Activated naive CD4-positive, alpha-beta T cell treated with anti-CD3 and anti-CD28 coated beads for 36 hours (primary cell): ENCODE data around the gene PTPRH. TPM values are rescaled to one million over a fixed set of nuclear protein-coding genes. Genes with fewer than 3 reads are reported as not detected.
A peak's percentile ranks its signal among the peaks of the same experiment; 100 is the strongest.
"Not testable (repeated sequence)": the region's sequence is repeated elsewhere in the genome, so short reads cannot be mapped to it uniquely, and the experiment has no call there.

Experiments
- CTCF ChIA-PET: fragments of 350-600 bp; sonication (Branson Sonifier 250); formaldehyde crosslinking; loops from one replicate; lab custom pipeline; 2021; ENCODE audit warnings: antibody characterized with exemption; lab: Charles Lee
- DNase-seq: peaks from one replicate; pipeline ENCODE4 v3.0.0-alpha.2; 2020
- H3K27ac Mint-ChIP-seq: one replicate; pipeline ENCODE4 v1.8.0; 2021; ENCODE audit warnings: mild to moderate bottlenecking, mixed read lengths
- H3K27me3 Mint-ChIP-seq: one replicate; pipeline ENCODE4 v1.8.0; 2021; ENCODE audit warnings: low read depth, mixed read lengths
- H3K36me3 Mint-ChIP-seq: one replicate; pipeline ENCODE4 v1.8.0; 2021; ENCODE audit warnings: low read depth, mixed read lengths
- H3K4me1 Mint-ChIP-seq: one replicate; pipeline ENCODE4 v1.8.0; 2021; ENCODE audit warnings: low read depth, mixed read lengths
- H3K4me3 Mint-ChIP-seq: one replicate; pipeline ENCODE4 v1.8.0; 2021; ENCODE audit warnings: mild to moderate bottlenecking, moderate library complexity, mixed read lengths
- H3K9me3 Mint-ChIP-seq: one replicate; pipeline ENCODE4 v1.8.0; 2021; ENCODE audit warnings: mixed read lengths
- intact Hi-C: fragments of 100-400 bp; cut with micrococcal nuclease; formaldehyde crosslinking; loops from one replicate; pipeline ENCODE4 v1.15.1; 2023
- total RNA-seq, 2 experiments: library from RNA; stranded (reverse); gene quantifications; one replicate each; pipeline ENCODE4 v1.2.3, GENCODE V29; 2021

Gene PTPRH
- total RNA-seq, 2 experiments from 2014 or later = not detected

DNA sequence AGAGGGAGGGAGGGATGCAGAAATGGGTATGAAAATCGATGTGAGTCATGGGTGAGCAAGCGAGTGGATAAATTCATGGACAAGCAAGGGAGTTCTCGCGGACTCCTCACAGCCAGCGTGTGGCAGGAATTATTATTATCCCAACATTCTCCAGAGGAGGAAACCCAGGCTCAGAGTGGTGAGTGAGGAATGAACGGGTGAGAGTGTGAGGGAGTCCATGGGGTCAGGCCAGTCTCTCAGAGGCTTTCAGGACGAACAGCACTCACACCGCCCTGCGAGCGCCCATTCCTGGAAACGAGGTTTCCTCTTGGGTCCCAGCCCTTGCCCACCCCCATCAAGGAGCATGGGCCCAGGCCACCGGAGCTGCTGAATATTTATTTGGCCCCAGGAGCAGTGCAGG is 36.6 kb downstream of the PTPRH start:
- DNase-seq = no peak
- intact Hi-C loops = no loop called here
- H3K4me3 Mint-ChIP-seq = no peak overlapping the region
- no peak overlapping the region for H3K27ac Mint-ChIP-seq
- CTCF ChIA-PET = no interaction called here
- H3K4me1 Mint-ChIP-seq = peaks cover 10% of the 10 kb centered on the region
- no peaks in the 10 kb centered on the region for H3K36me3 Mint-ChIP-seq
- peaks cover 68% of the 10 kb centered on the region for H3K27me3 Mint-ChIP-seq
- H3K9me3 Mint-ChIP-seq = no peaks in the 10 kb centered on the region

DNA sequence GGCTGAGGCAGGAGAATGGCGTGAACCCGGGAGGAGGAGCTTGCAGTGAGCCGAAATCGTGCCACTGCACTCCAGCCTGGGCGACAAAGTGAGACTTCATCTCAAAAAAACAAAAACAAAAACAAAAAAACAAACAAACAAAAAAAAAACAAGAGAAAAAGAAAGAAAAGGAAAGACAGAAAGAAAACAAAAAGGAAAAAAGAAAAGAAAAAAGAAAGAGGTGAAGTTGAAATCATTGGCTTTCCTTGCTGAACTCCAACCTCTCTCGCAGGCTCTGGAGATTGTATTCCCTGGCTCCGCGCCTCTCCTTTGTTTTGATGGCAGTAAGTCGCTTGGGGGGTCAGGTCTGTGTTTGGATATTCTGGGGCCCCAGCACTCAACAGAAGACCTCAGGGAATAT is 37.0 kb downstream of the PTPRH start:
- H3K4me3 Mint-ChIP-seq, H3K36me3 Mint-ChIP-seq, H3K9me3 Mint-ChIP-seq, CTCF ChIA-PET, intact Hi-C loops, H3K27ac Mint-ChIP-seq, DNase-seq: not testable (repeated sequence)
- H3K4me1 Mint-ChIP-seq = peaks cover 10% of the 10 kb centered on the region
- peaks cover 70% of the 10 kb centered on the region for H3K27me3 Mint-ChIP-seq

DNA sequence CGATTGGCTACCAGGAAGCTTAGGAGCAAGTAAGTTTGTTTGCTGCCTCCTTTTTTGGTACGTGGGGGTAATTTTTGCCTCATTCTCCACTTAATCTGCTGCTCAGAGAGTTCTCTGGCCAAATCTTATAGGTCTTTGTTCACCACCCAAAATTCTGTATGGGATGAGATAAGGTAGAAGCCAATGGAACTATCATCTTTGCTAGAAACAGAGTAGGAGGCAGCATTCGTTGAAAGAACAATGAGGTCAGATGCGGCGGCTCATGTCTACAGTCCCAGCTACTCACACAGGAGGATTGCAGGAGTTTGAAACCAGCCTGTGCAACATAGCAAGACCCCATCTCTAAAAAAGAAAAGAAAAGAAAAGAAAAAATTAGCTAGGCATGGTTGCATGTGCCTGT is 37.9 kb downstream of the PTPRH start:
- CTCF ChIA-PET = no interaction called here
- H3K36me3 Mint-ChIP-seq = no peaks in the 10 kb centered on the region
- H3K27ac Mint-ChIP-seq = no peak overlapping the region
- H3K9me3 Mint-ChIP-seq = no peaks in the 10 kb centered on the region
- peaks cover 70% of the 10 kb centered on the region for H3K27me3 Mint-ChIP-seq
- no peak overlapping the region for H3K4me3 Mint-ChIP-seq
- intact Hi-C loops = no loop called here
- H3K4me1 Mint-ChIP-seq = peaks cover 18% of the 10 kb centered on the region
- no peak for DNase-seq

DNA sequence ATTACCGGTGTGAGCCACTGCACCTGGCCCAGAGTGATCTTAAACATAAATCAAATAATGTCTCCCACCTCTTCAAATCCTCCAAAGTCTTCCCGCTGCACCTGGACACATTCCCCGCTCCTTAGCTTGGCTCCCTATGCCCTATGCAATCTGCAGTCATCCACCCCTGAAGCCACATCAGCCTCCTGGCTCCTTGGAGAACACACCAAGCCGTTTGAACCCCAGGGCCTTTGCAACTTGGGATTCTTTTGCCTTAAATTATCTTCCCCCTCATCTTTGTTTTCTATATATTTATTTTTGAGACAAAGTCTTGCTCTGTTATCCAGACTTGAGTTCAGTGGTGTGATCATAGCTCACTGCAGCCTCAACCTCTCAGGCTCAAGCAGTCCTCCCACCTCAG is 40.2 kb downstream of the PTPRH start:
- H3K36me3 Mint-ChIP-seq = no peaks in the 10 kb centered on the region
- CTCF ChIA-PET = no interaction called here

DNA sequence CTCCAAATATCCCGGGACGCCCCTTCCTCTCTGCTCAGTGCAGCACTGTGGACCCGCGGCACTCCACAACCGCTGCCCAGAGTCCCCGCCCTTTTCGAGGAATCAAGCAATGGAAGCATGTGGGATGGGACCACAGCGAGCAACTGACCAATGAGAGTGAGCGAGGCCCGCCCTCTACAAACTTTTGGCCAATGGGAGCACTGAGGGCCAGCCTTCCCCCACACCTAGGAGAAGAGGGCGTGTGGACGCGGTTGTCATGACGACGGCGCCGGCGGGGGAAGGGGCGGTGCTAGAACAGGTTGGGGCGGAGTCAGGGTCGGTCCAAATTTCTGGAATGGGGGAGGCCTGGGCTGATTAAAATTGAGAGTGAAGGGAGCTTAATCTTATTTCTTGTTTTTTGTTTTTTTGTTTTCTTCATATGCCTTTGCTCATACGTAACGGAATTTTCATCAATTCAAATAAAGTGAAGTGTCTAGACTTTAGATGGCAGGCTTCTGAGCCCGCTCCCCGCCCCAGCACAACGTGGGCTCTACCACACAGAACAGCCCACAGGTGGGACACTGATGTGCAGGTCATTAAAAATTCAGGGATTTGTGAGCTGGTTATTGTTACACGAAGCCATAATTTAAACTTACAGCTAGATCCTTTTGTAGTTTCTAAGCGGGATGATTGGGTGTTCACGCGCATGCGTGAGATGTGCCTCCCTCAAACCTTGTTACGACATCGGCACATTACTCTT is 42.6 kb downstream of the PTPRH start, which contains the start of gene DNAAF3:
Gene DNAAF3 (minus strand): TSS at position 84 of the 739 bp plus-strand sequence. CDS start 200 bp downstream, outside the sequence.
- H3K4me3 Mint-ChIP-seq = peak within 1 kb of the TSS; percentile 64
- intact Hi-C loops = loop anchor here (10.0 kb wide), 1 partner anchor 82 kb away; no protein-coding TSS in a partner anchor
- H3K27me3 Mint-ChIP-seq = peaks cover 59% of the 10 kb centered on the region
- DNase-seq = peak; percentile 83
- CTCF ChIA-PET = interaction anchor here (0.8 to 1.6 kb wide), 2 partner anchors 9 to 25 kb away, joined by 3 to 10 read pairs; no protein-coding TSS in a partner anchor
- peaks cover 11% of the 10 kb centered on the region for H3K4me1 Mint-ChIP-seq
- no peaks in the 10 kb centered on the region for H3K9me3 Mint-ChIP-seq
- no peak within 1 kb of the TSS for H3K27ac Mint-ChIP-seq
- H3K36me3 Mint-ChIP-seq = no peaks in the 10 kb centered on the region

More for the DNA sequence above, 40.2 kb downstream of the PTPRH start:
- no peaks in the 10 kb centered on the region for H3K9me3 Mint-ChIP-seq
- no peak for DNase-seq
- peaks cover 69% of the 10 kb centered on the region for H3K27me3 Mint-ChIP-seq
- no peak overlapping the region for H3K4me3 Mint-ChIP-seq
- peaks cover 17% of the 10 kb centered on the region for H3K4me1 Mint-ChIP-seq
- intact Hi-C loops = loop anchor here (10.0 kb wide), 1 partner anchor 84 kb away; no protein-coding TSS in a partner anchor
- no peak overlapping the region for H3K27ac Mint-ChIP-seq

DNA sequence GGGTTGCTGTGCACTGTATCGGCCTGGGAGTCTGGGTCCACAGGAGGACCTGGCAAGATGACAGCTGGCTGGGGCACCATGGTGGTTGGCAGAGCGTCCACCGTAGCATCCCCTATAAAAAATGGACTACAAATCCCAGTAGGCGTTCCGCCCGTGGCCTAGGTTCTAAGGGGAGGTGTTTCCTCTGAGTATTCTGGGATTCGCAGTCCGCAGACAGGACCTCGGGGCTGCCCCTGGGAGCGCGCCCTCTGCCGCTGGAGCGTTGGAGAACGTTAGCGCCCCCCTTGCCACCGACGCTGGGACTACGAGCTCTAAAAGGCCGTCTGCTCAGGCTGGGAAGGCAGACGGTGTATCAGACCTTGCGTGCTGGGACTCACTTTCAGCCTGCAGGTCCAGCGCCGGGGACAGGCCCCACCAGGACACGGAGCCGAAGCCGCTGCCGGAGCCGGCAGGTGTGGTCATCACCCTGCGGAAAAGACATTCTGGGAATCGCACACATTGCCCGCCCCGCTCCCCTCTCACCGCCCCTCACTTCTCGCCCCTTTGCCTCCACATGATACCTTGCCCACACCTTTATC is 43.3 kb downstream of the PTPRH start:
- intact Hi-C loops = loop anchor here (10.0 kb wide), 1 partner anchor 81 kb away; no protein-coding TSS in a partner anchor
- H3K36me3 Mint-ChIP-seq = no peaks in the 10 kb centered on the region
- CTCF ChIA-PET = interaction anchor here (1.6 kb wide), 1 partner anchor 25 kb away, joined by 10 read pairs; no protein-coding TSS in a partner anchor
- peaks cover 11% of the 10 kb centered on the region for H3K4me1 Mint-ChIP-seq
- H3K9me3 Mint-ChIP-seq = no peaks in the 10 kb centered on the region
- peak; percentile 62 for DNase-seq
- peak overlapping the region; percentile 64 for H3K4me3 Mint-ChIP-seq
- H3K27me3 Mint-ChIP-seq = peaks cover 55% of the 10 kb centered on the region
- no peak overlapping the region for H3K27ac Mint-ChIP-seq

DNA sequence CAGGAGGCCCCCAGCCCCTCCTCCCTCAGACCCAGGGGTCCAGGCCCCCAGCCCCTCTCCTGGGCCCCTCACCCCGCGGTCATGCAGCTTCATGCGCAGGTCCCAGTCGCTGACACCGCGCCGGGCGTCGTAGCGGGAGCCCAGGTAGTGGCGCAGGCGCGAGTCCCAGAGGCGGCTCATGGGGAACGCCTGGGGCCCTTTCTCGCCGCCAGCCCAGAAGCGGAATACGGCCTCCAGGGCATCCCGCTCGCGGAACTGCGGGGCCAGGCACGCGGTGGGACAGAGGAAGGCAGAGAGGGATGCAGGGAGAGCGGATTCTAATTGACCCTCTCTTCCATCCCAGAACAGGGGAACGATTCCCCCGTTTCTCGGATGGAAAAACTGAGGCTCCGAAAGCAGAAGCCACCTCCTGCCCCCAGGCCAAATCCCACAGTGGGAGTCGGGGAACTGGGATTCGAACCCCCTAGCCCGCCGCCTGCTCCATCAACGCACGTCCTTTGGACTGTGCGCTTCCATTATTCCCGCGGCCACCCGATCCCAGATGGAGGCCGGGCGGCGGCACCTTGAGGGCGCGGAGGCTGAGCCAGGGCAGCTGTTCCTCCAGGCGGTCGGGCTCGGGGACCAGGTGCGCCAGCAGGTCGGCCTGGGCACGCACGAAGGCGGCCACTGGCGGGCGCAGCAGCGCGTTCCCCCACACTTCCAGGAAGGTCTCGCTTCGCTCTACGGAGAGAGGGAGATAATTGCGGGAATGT is 47.6 kb downstream of the PTPRH start:
- no peak overlapping the region for H3K4me3 Mint-ChIP-seq
- DNase-seq = no peak
- peaks cover 10% of the 10 kb centered on the region for H3K4me1 Mint-ChIP-seq
- intact Hi-C loops = loop anchor here (2.0 to 10.0 kb wide), 4 partner anchors 21 to 279 kb away; partner anchors contain the start of gene PPP1R12C
- no peaks in the 10 kb centered on the region for H3K9me3 Mint-ChIP-seq
- CTCF ChIA-PET = interaction anchor here (0.6 kb wide), 1 partner anchor 468 kb away, joined by 3 read pairs; no protein-coding TSS in a partner anchor
- no peak overlapping the region for H3K27ac Mint-ChIP-seq
- peaks cover 56% of the 10 kb centered on the region for H3K27me3 Mint-ChIP-seq
- no peaks in the 10 kb centered on the region for H3K36me3 Mint-ChIP-seq

DNA sequence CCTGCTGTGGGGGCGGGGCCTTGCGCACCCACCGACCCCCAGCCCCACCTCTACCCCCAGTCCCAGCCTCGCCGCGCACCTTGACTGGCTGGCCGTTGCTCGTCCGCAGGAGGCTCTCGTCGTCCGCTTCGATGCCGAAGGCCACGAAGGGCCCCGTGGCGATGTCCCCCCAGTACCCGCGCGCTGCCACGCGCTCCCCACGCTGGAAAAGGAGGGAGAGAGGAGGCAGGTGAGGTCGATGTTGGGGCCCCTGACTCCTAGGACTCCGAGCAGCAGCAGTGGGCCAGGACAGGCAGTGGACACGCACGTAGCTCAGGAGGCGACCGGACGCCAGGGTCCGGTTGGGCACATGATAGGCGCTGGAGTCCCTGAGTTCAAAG is 48.3 kb downstream of the PTPRH start:
- no peaks in the 10 kb centered on the region for H3K9me3 Mint-ChIP-seq
- H3K36me3 Mint-ChIP-seq = no peaks in the 10 kb centered on the region
- DNase-seq = no peak
- no peak overlapping the region for H3K27ac Mint-ChIP-seq
- H3K27me3 Mint-ChIP-seq = peaks cover 54% of the 10 kb centered on the region
- intact Hi-C loops = loop anchor here (2.0 to 10.0 kb wide), 4 partner anchors 20 to 279 kb away; partner anchors contain the start of gene PPP1R12C
- peaks cover 9% of the 10 kb centered on the region for H3K4me1 Mint-ChIP-seq
- CTCF ChIA-PET = interaction anchor here (0.6 to 4.1 kb wide), 8 partner anchors 14 to 468 kb away, joined by 3 to 24 read pairs (median 4); no protein-coding TSS in a partner anchor
- H3K4me3 Mint-ChIP-seq = no peak overlapping the region

DNA sequence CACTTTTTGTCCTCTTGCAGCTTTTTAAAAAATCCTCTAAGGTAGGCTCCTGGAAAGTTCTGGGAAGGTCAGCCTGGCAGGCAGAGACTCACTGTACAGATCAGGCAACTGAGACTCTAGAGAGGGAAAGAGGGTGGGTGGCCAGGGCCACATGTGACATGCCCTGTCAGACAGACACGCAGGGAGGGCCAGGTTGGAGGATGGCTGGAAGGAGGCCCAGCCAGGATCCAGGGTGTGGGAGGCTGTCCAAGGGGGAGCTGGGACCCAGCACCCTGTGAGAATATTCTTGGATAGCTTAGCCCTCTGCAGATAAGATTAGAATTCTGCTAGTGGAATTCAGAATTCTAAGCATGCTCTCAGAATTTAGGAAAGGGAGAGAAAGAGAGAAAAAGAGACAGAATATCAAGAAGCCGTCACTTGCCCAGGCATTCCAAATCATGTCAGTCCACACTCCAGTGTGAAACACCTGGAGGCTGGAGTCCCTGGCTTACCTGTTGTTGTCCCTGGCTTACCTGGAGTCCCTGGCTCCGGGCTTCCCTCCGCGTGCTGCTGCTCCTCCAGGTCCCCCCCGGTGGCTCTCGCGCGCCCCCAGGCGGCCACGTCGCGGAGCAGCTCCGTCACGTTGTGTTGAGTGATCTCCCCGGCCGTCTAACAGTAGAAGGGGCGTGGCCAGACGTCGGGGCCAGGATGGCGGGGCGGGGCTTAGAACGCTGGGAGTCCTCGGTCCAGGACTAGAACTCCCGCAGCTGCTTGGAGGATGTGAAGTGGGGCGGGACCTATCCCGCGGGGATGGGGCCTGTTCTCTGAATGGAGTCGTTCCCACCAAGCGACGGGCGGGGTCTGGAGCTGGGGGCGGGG is 48.9 kb downstream of the PTPRH start:
- intact Hi-C loops = loop anchor here (2.0 to 10.0 kb wide), 4 partner anchors 20 to 278 kb away; partner anchors contain the start of gene PPP1R12C
- Mint-ChIP-seq H3K27ac (no peak overlapping the region), H3K36me3 (no peaks in the 10 kb centered on the region), H3K27me3 (peaks cover 48% of the 10 kb centered on the region), H3K9me3 (no peaks in the 10 kb centered on the region), H3K4me1 (peaks cover 9% of the 10 kb centered on the region), H3K4me3 (no peak overlapping the region)
- CTCF ChIA-PET = interaction anchor here (0.6 to 4.1 kb wide), 9 partner anchors 14 to 188 kb away, joined by 3 to 24 read pairs (median 5); no protein-coding TSS in a partner anchor
- peak; percentile 94 for DNase-seq

DNA sequence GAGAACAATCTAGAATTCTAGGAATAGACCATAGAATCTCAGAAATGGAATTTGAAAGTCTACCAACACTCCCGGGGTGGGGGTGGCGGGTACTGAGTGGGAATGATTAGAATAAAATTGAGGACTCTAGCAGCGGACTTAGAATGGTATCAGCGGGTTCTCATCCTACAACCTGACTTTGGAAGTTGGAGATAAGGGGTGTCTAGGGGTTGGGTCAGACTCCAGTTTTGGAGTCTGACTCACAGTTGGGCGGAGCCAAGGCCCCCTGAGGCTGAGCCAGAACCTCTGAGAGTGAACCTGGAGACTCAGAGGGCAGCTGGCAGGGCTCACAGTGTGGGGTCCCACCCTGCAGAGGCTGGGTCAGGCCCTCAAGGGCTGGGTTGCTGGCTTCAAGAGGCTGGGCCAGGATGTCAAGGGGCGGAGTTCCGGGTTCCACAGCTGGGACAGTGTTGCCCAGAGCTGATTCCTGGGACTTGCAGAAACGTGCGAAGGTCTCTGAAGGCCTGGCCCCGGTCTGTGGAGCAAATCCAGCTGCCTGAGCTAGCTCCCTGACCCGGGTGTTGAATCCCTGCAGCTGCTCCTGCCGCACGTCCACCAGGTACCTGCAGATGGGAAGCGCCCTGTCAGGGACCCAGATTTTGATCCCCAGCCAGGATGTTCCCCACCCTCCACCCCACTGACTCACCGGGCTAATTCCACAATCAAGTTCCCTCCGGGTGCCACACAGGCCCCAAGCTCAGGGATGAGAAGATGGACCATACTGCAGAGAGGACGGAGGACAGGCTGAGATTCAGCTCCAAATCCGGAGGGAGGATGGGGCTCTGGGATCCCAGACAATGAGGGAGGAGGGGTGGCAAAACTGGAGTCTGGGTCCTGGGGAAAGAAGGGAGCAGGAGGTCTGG is 50.2 kb downstream of the PTPRH start:
- Mint-ChIP-seq H3K27ac (no peak overlapping the region), H3K27me3 (peaks cover 43% of the 10 kb centered on the region), H3K36me3 (no peaks in the 10 kb centered on the region), H3K4me1 (peaks cover 15% of the 10 kb centered on the region), H3K4me3 (no peak overlapping the region), H3K9me3 (no peaks in the 10 kb centered on the region)
- CTCF ChIA-PET = interaction anchor here (0.6 to 4.1 kb wide), 5 partner anchors 12 to 79 kb away, joined by 3 to 24 read pairs (median 7); no protein-coding TSS in a partner anchor
- intact Hi-C loops = no loop called here
- no peak for DNase-seq
